ENCODE measurements around the gene EML1.

EML1 gene

GRCh38 chr14:99904506-99904905, 111.3 kb downstream of the EML1 start:
- no peak for DNase-seq (ENCODE audit: low spot score)

- no peak for DNase-seq (ENCODE audit: low spot score)
Measured at GRCh38 chr14:99905121-99905520, 111.9 kb downstream of the EML1 start.

- DNase-seq (ENCODE audit: low spot score) = no peak
Measured at GRCh38 chr14:99907761-99908652, 114.8 kb downstream of the EML1 start.

- DNase-seq (ENCODE audit: low spot score) = no peak
Measured at GRCh38 chr14:99908653-99909250, 115.5 kb downstream of the EML1 start.

GRCh38 chr14:99909513-99910064, 116.4 kb downstream of the EML1 start:
- no peak for DNase-seq (ENCODE audit: low spot score)

GRCh38 chr14:99910337-99911309, 117.4 kb downstream of the EML1 start:
- no peak for DNase-seq (ENCODE audit: low spot score)

- DNase-seq (ENCODE audit: low spot score) = no peak
Measured at GRCh38 chr14:99915305-99916090, 122.3 kb downstream of the EML1 start.

- no peak for DNase-seq (ENCODE audit: low spot score)
Measured at GRCh38 chr14:99916091-99916383, 122.8 kb downstream of the EML1 start.

- no peak for DNase-seq (ENCODE audit: low spot score)
Measured at GRCh38 chr14:99918781-99919180, 125.6 kb downstream of the EML1 start.

GRCh38 chr14:99921425-99921824, 128.2 kb downstream of the EML1 start:
- no peak for DNase-seq (ENCODE audit: low spot score)

GRCh38 chr14:99924379-99924778, 131.2 kb downstream of the EML1 start:
- DNase-seq (ENCODE audit: low spot score) = no peak

GRCh38 chr14:99925471-99925870, 132.3 kb downstream of the EML1 start:
- DNase-seq (ENCODE audit: low spot score) = no peak

- DNase-seq (ENCODE audit: low spot score) = no peak
Measured at GRCh38 chr14:99928963-99929362, 135.8 kb downstream of the EML1 start.

GRCh38 chr14:99929601-99930000, 136.4 kb downstream of the EML1 start:
- DNase-seq (ENCODE audit: low spot score) = no peak

- DNase-seq (ENCODE audit: low spot score) = peak; percentile 17
Measured at GRCh38 chr14:99930420-99931274, 137.4 kb downstream of the EML1 start.

- no peak for DNase-seq (ENCODE audit: low spot score)
Measured at GRCh38 chr14:99931308-99931707, 138.1 kb downstream of the EML1 start.

GRCh38 chr14:99936056-99936455, 142.8 kb downstream of the EML1 start:
- no peak for DNase-seq (ENCODE audit: low spot score)

- DNase-seq (ENCODE audit: low spot score) = no peak
Measured at GRCh38 chr14:99936738-99937474, 143.7 kb downstream of the EML1 start.

- DNase-seq (ENCODE audit: low spot score) = no peak
Measured at GRCh38 chr14:99937475-99938244, 144.4 kb downstream of the EML1 start.

Measured in hematopoietic multipotent progenitor cell treated with erythropoietin and hydrocortisone succinate and interleukin-3 and kit ligand, for 17 days (in vitro differentiated cells).